ENCODE measurements around the gene TOR2A.

Gene TOR2A

GRCh38 chr9:127742435-127743088, 7.5 kb upstream of the TOR2A start:
- DNase-seq (ENCODE audit: low read depth in 2 of 2): no peak

- DNase-seq (ENCODE audit: low read depth in 2 of 2): no peak
Measured at GRCh38 chr9:127741831-127742434, 6.8 kb upstream of the TOR2A start.

- no peak for DNase-seq (ENCODE audit: low read depth in 2 of 2)
Measured at GRCh38 chr9:127739614-127740330, 4.7 kb upstream of the TOR2A start.

GRCh38 chr9:127738666-127739065, 3.6 kb upstream of the TOR2A start:
- DNase-seq (ENCODE audit: low read depth in 2 of 2): no peak

GRCh38 chr9:127735530-127736185, 564 bp upstream of the TOR2A start:
- no peak for DNase-seq (ENCODE audit: low read depth in 2 of 2)

- no peak for DNase-seq (ENCODE audit: low read depth in 2 of 2)
Measured at GRCh38 chr9:127734247-127734746, 797 bp downstream of the TOR2A start.

GRCh38 chr9:127733614-127734013, 1.5 kb downstream of the TOR2A start:
- no peak for DNase-seq (ENCODE audit: low read depth in 2 of 2)

GRCh38 chr9:127732444-127732843, 2.6 kb downstream of the TOR2A start:
- no peak for DNase-seq (ENCODE audit: low read depth in 2 of 2)

GRCh38 chr9:127731938-127732337, 3.2 kb downstream of the TOR2A start:
- DNase-seq (ENCODE audit: low read depth in 2 of 2): no peak

- no peak for DNase-seq (ENCODE audit: low read depth in 2 of 2)
Measured at GRCh38 chr9:127730799-127731410, 4.2 kb downstream of the TOR2A start.

- DNase-seq (ENCODE audit: low read depth in 2 of 2): no peak
Measured at GRCh38 chr9:127730262-127730661, 4.8 kb downstream of the TOR2A start.

GRCh38 chr9:127729522-127730256, 5.4 kb downstream of the TOR2A start:
- no peak for DNase-seq (ENCODE audit: low read depth in 2 of 2)

GRCh38 chr9:127728808-127729207, 6.3 kb downstream of the TOR2A start:
- no peak for DNase-seq (ENCODE audit: low read depth in 2 of 2)

- DNase-seq (ENCODE audit: low read depth in 2 of 2): no peak
Measured at GRCh38 chr9:127726871-127727270, 8.2 kb downstream of the TOR2A start.

- DNase-seq (ENCODE audit: low read depth in 2 of 2): no peak
Measured at GRCh38 chr9:127724012-127724411, 11.1 kb downstream of the TOR2A start.

GRCh38 chr9:127723444-127723843, 11.7 kb downstream of the TOR2A start:
- no peak for DNase-seq (ENCODE audit: low read depth in 2 of 2)

GRCh38 chr9:127723013-127723412, 12.1 kb downstream of the TOR2A start:
- DNase-seq (ENCODE audit: low read depth in 2 of 2): no peak

- DNase-seq (ENCODE audit: low read depth in 2 of 2): no peak
Measured at GRCh38 chr9:127722055-127722745, 12.9 kb downstream of the TOR2A start.

GRCh38 chr9:127721391-127721821, 13.7 kb downstream of the TOR2A start:
- no peak for DNase-seq (ENCODE audit: low read depth in 2 of 2)

GRCh38 chr9:127720865-127721227, 14.2 kb downstream of the TOR2A start:
- DNase-seq (ENCODE audit: low read depth in 2 of 2): no peak
